ENCODE results near the gene TRAPPC10.

The TRAPPC10 gene

DNA sequence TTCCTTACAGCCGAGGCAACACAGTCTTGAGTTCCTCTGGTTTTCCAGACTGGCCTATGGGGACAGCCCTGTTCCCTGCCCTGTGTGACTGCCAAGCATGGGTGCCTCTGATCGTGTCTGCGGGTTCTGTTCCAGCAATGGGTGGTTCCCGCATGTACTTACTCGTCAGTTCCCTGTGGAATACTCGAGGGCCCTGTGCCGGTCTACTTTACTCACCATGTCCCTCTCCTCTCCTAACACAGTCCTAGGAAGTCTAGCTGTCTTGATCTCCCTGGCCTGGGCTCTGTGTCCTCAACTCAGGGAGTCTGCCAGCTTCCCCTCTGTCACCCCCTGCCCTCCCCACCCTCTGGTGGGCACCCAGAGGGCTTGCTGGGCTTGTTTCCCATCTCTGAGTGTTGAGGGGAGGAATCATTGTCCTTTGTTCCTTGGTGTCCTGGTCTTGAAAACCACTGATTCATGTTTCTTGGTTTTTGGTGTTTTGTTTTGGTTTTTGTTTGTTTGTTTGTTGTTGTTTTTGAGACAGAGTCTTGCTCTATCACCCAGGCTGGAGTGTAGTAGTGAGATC, 36.0 kb downstream of the TRAPPC10 start:
- H3K9ac ChIP-seq (ENCODE audit: insufficient read length), result no peak overlapping the region
- no peak overlapping the region for H3K4me3 ChIP-seq
- H3K27ac ChIP-seq, result no peak overlapping the region
- no peak for DNase-seq (ENCODE audit: low read depth, low spot score)
- no peaks in the 10 kb centered on the region for H3K9me3 ChIP-seq (ENCODE audit: low read depth, low read length)
- no peak for TF ChIP-seq EZH2 (IDR thresholded peaks at IDR 0.05)
- no peak for TF ChIP-seq POLR2AphosphoS5 (IDR thresholded peaks at IDR 0.05; ENCODE audit: borderline replicate concordance, low read depth, low read length)
- no peak for TF ChIP-seq FOXP2 (optimal IDR thresholded peaks at IDR 0.05; ENCODE audit: control extremely low read depth, extremely low read length, insufficient read depth)
- peaks cover 18% of the 10 kb centered on the region for H3K36me3 ChIP-seq (ENCODE audit: insufficient read depth, low read length)

DNA sequence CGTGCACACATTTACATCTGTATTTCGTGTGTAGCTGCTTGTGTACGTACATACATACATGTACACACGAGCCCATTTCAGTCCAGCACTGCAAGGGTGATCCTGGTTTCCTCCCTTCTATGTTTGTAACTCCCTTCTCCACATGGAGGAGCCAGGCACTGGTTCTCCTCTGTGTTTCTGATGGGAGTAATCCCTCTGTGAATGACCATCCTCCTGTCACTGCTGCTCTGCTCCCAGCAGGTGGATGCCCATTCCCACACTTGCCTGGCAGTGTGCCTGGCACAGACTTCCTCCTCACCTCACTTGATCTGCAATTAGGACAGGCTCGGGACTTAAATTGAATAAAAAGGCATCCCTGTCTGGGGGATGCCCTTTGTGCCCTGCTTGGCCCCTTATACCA, 37.1 kb downstream of the TRAPPC10 start:
- no peak overlapping the region for H3K4me3 ChIP-seq
- TF ChIP-seq POLR2AphosphoS5 (IDR thresholded peaks at IDR 0.05; ENCODE audit: borderline replicate concordance, low read depth, low read length) (no peak), FOXP2 (optimal IDR thresholded peaks at IDR 0.05; ENCODE audit: control extremely low read depth, extremely low read length, insufficient read depth) (no peak), EZH2 (IDR thresholded peaks at IDR 0.05) (no peak)
- H3K27ac ChIP-seq, result no peak overlapping the region
- no peak for DNase-seq (ENCODE audit: low read depth, low spot score)
- H3K9ac ChIP-seq (ENCODE audit: insufficient read length), result no peak overlapping the region
- no peaks in the 10 kb centered on the region for H3K9me3 ChIP-seq (ENCODE audit: low read depth, low read length)
- peaks cover 13% of the 10 kb centered on the region for H3K36me3 ChIP-seq (ENCODE audit: insufficient read depth, low read length)

DNA sequence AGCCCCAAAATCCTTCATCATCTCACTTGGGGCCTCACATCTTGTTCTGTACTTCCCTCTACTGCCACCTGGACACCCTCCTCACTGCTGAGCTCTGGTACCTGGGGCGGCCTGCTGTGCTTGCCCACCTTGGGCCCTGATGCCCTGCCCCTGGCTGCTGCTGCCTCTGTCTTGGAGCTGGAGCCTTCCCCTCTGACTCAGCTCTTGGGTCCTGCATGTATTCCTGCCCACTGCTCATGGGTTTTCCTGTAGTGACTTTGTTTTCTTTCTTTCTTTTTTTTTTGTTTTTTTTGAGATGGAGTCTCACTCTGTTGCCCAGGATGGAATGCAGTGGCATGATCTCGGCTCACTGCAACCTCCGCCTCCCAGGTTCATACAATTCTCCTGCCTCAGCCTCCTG, 37.5 kb downstream of the TRAPPC10 start:
- no peak for TF ChIP-seq POLR2AphosphoS5 (IDR thresholded peaks at IDR 0.05; ENCODE audit: borderline replicate concordance, low read depth, low read length)
- no peak for TF ChIP-seq EZH2 (IDR thresholded peaks at IDR 0.05)
- no peak for TF ChIP-seq FOXP2 (optimal IDR thresholded peaks at IDR 0.05; ENCODE audit: control extremely low read depth, extremely low read length, insufficient read depth)
- Histone ChIP-seq H3K9ac (ENCODE audit: insufficient read length) (no peak overlapping the region), H3K9me3 (ENCODE audit: low read depth, low read length) (no peaks in the 10 kb centered on the region), H3K36me3 (ENCODE audit: insufficient read depth, low read length) (peaks cover 12% of the 10 kb centered on the region), H3K4me3 (no peak overlapping the region), H3K27ac (no peak overlapping the region)
- DNase-seq (ENCODE audit: low read depth, low spot score), result no peak

DNA sequence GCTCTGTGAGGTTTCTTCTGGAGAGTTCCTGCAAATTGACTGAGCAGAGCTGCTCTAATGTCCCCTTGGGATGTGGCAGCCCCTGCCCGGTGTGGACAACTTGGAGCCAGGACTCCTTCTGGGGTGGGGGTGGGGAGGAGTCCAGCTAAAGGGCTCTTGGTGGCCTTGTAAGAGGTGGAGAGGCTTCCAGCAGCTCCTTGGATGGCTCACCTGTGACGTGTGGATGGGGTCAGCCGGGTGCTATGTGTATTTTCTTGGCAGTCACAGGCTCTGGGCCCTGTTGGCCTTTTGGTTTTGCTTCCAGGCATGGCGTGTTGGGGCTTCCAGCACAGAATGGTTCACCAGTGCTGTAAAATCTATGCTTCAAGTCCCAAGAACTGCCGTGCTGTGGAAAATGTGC, 38.2 kb downstream of the TRAPPC10 start:
- Histone ChIP-seq H3K4me3 (no peak overlapping the region), H3K9me3 (ENCODE audit: low read depth, low read length) (no peaks in the 10 kb centered on the region), H3K27ac (no peak overlapping the region), H3K9ac (ENCODE audit: insufficient read length) (no peak overlapping the region), H3K36me3 (ENCODE audit: insufficient read depth, low read length) (peaks cover 12% of the 10 kb centered on the region)
- no peak for DNase-seq (ENCODE audit: low read depth, low spot score)
- TF ChIP-seq POLR2AphosphoS5 (IDR thresholded peaks at IDR 0.05; ENCODE audit: borderline replicate concordance, low read depth, low read length) (no peak), FOXP2 (optimal IDR thresholded peaks at IDR 0.05; ENCODE audit: control extremely low read depth, extremely low read length, insufficient read depth) (no peak), EZH2 (IDR thresholded peaks at IDR 0.05) (no peak)

- H3K9me3 ChIP-seq (ENCODE audit: low read depth, low read length), result no peaks in the 10 kb centered on the region
- H3K9ac ChIP-seq (ENCODE audit: insufficient read length), result no peak overlapping the region
- DNase-seq (ENCODE audit: low read depth, low spot score), result no peak
- no peak overlapping the region for H3K4me3 ChIP-seq
- peaks cover 12% of the 10 kb centered on the region for H3K36me3 ChIP-seq (ENCODE audit: insufficient read depth, low read length)
- no peak overlapping the region for H3K27ac ChIP-seq
- TF ChIP-seq EZH2 (IDR thresholded peaks at IDR 0.05) (no peak), POLR2AphosphoS5 (IDR thresholded peaks at IDR 0.05; ENCODE audit: borderline replicate concordance, low read depth, low read length) (no peak), FOXP2 (optimal IDR thresholded peaks at IDR 0.05; ENCODE audit: control extremely low read depth, extremely low read length, insufficient read depth) (no peak)
These were observed 39.4 kb downstream of the TRAPPC10 start for GRCh38 chr21:44051462-44051941.

- TF ChIP-seq FOXP2 (optimal IDR thresholded peaks at IDR 0.05; ENCODE audit: control extremely low read depth, extremely low read length, insufficient read depth) (no peak), EZH2 (IDR thresholded peaks at IDR 0.05) (no peak), POLR2AphosphoS5 (IDR thresholded peaks at IDR 0.05; ENCODE audit: borderline replicate concordance, low read depth, low read length) (no peak)
- Histone ChIP-seq H3K9me3 (ENCODE audit: low read depth, low read length) (no peaks in the 10 kb centered on the region), H3K9ac (ENCODE audit: insufficient read length) (no peak overlapping the region), H3K4me3 (no peak overlapping the region), H3K27ac (no peak overlapping the region), H3K36me3 (ENCODE audit: insufficient read depth, low read length) (peaks cover 12% of the 10 kb centered on the region)
- no peak for DNase-seq (ENCODE audit: low read depth, low spot score)
These were observed 40.1 kb downstream of the TRAPPC10 start for GRCh38 chr21:44052071-44052829.

DNA sequence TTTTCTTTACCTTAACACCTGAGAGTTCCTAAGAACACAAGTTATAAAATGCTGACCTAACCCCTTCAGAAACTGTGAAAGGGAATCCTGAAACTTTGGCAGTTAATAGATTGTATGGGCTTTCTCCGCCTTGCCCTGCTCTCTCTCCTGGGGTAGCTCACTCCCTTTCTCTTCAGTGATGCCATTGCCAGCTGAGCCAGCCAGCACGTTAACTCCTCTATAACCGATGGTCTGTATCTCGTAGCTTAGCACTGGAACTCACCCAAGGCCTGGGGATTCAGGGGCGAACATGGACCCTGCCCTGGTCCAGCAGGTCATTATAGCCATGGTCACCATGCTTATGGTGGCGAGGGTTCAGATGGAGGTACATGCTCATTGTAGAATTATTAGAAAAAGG, 40.7 kb downstream of the TRAPPC10 start:
- H3K27ac ChIP-seq, result no peak overlapping the region
- no peak overlapping the region for H3K4me3 ChIP-seq
- H3K36me3 ChIP-seq (ENCODE audit: insufficient read depth, low read length), result peaks cover 8% of the 10 kb centered on the region; the same call in 1 of the 2 replicates
- TF ChIP-seq FOXP2 (optimal IDR thresholded peaks at IDR 0.05; ENCODE audit: control extremely low read depth, extremely low read length, insufficient read depth) (no peak), EZH2 (IDR thresholded peaks at IDR 0.05) (no peak), POLR2AphosphoS5 (IDR thresholded peaks at IDR 0.05; ENCODE audit: borderline replicate concordance, low read depth, low read length) (no peak)
- H3K9ac ChIP-seq (ENCODE audit: insufficient read length), result no peak overlapping the region
- no peaks in the 10 kb centered on the region for H3K9me3 ChIP-seq (ENCODE audit: low read depth, low read length)
- no peak for DNase-seq (ENCODE audit: low read depth, low spot score)

- Histone ChIP-seq H3K9ac (ENCODE audit: insufficient read length) (no peak overlapping the region), H3K9me3 (ENCODE audit: low read depth, low read length) (no peaks in the 10 kb centered on the region), H3K36me3 (ENCODE audit: insufficient read depth, low read length) (peaks cover 8% of the 10 kb centered on the region; the same call in 1 of the 2 replicates), H3K4me3 (no peak overlapping the region), H3K27ac (no peak overlapping the region)
- no peak for TF ChIP-seq FOXP2 (optimal IDR thresholded peaks at IDR 0.05; ENCODE audit: control extremely low read depth, extremely low read length, insufficient read depth)
- no peak for TF ChIP-seq EZH2 (IDR thresholded peaks at IDR 0.05)
- no peak for TF ChIP-seq POLR2AphosphoS5 (IDR thresholded peaks at IDR 0.05; ENCODE audit: borderline replicate concordance, low read depth, low read length)
- no peak for DNase-seq (ENCODE audit: low read depth, low spot score)
These were observed 41.5 kb downstream of the TRAPPC10 start for GRCh38 chr21:44053567-44053966.
